ENCODE results near the gene ANKLE1.

ANKLE1 gene

GRCh38 chr19:17309965-17310461 lies 28.3 kb downstream of the ANKLE1 start:
- TF ChIP-seq POLR2A (IDR thresholded peaks at IDR 0.05; ENCODE audit: low read depth, low read length) = no peak
- TF ChIP-seq SPI1 (IDR thresholded peaks at IDR 0.05; ENCODE audit: low read depth, low read length) = no peak
- TF ChIP-seq POLR2AphosphoS5 (IDR thresholded peaks at IDR 0.05; ENCODE audit: low read depth, low read length) = no peak
- no peak for TF ChIP-seq POU2F2 (IDR thresholded peaks at IDR 0.05; ENCODE audit: low read depth, low read length)
- TF ChIP-seq TAF1 (IDR thresholded peaks at IDR 0.05; ENCODE audit: low read depth, low read length) = no peak
- no peak for TF ChIP-seq PAX5 (IDR thresholded peaks at IDR 0.05; ENCODE audit: insufficient read depth, low read length, severe bottlenecking)
- FAIRE-seq (peak; percentile 51), DNase-seq (ENCODE audit: insufficient read length, low spot score) (no peak)

GRCh38 chr19:17311455-17312188 lies 29.9 kb downstream of the ANKLE1 start:
- TF ChIP-seq POLR2AphosphoS5 (IDR thresholded peaks at IDR 0.05; ENCODE audit: low read depth, low read length) (no peak), POU2F2 (IDR thresholded peaks at IDR 0.05; ENCODE audit: low read depth, low read length) (no peak), TAF1 (IDR thresholded peaks at IDR 0.05; ENCODE audit: low read depth, low read length) (no peak), SPI1 (IDR thresholded peaks at IDR 0.05; ENCODE audit: low read depth, low read length) (peak; percentile 32), POLR2A (IDR thresholded peaks at IDR 0.05; ENCODE audit: low read depth, low read length) (no peak), PAX5 (IDR thresholded peaks at IDR 0.05; ENCODE audit: insufficient read depth, low read length, severe bottlenecking) (no peak)
- FAIRE-seq = no peak
- no peak for DNase-seq (ENCODE audit: insufficient read length, low spot score)

GRCh38 chr19:17312189-17313113 lies 30.8 kb downstream of the ANKLE1 start:
- no peak for TF ChIP-seq POU2F2 (IDR thresholded peaks at IDR 0.05; ENCODE audit: low read depth, low read length)
- no peak for TF ChIP-seq POLR2A (IDR thresholded peaks at IDR 0.05; ENCODE audit: low read depth, low read length)
- TF ChIP-seq TAF1 (IDR thresholded peaks at IDR 0.05; ENCODE audit: low read depth, low read length) = no peak
- no peak for TF ChIP-seq PAX5 (IDR thresholded peaks at IDR 0.05; ENCODE audit: insufficient read depth, low read length, severe bottlenecking)
- no peak for TF ChIP-seq POLR2AphosphoS5 (IDR thresholded peaks at IDR 0.05; ENCODE audit: low read depth, low read length)
- TF ChIP-seq SPI1 (IDR thresholded peaks at IDR 0.05; ENCODE audit: low read depth, low read length) = no peak
- FAIRE-seq = no peak
- no peak for DNase-seq (ENCODE audit: insufficient read length, low spot score)

GRCh38 chr19:17314007-17314593 lies 32.4 kb downstream of the ANKLE1 start:
- DNase-seq (ENCODE audit: insufficient read length, low spot score) (no peak), FAIRE-seq (no peak)
- TF ChIP-seq TAF1 (IDR thresholded peaks at IDR 0.05; ENCODE audit: low read depth, low read length) = no peak
- TF ChIP-seq PAX5 (IDR thresholded peaks at IDR 0.05; ENCODE audit: insufficient read depth, low read length, severe bottlenecking) = no peak
- TF ChIP-seq POU2F2 (IDR thresholded peaks at IDR 0.05; ENCODE audit: low read depth, low read length) = no peak
- TF ChIP-seq SPI1 (IDR thresholded peaks at IDR 0.05; ENCODE audit: low read depth, low read length) = no peak
- no peak for TF ChIP-seq POLR2A (IDR thresholded peaks at IDR 0.05; ENCODE audit: low read depth, low read length)
- TF ChIP-seq POLR2AphosphoS5 (IDR thresholded peaks at IDR 0.05; ENCODE audit: low read depth, low read length) = no peak

GRCh38 chr19:17318966-17319365 lies 37.3 kb downstream of the ANKLE1 start:
- no peak for FAIRE-seq
- no peak for TF ChIP-seq SPI1 (IDR thresholded peaks at IDR 0.05; ENCODE audit: low read depth, low read length)
- no peak for TF ChIP-seq POLR2AphosphoS5 (IDR thresholded peaks at IDR 0.05; ENCODE audit: low read depth, low read length)
- TF ChIP-seq TAF1 (IDR thresholded peaks at IDR 0.05; ENCODE audit: low read depth, low read length) = no peak
- DNase-seq (ENCODE audit: insufficient read length, low spot score) = no peak

- TF ChIP-seq POLR2AphosphoS5 (IDR thresholded peaks at IDR 0.05; ENCODE audit: low read depth, low read length) (no peak), PAX5 (IDR thresholded peaks at IDR 0.05; ENCODE audit: insufficient read depth, low read length, severe bottlenecking) (no peak), TAF1 (IDR thresholded peaks at IDR 0.05; ENCODE audit: low read depth, low read length) (no peak), SPI1 (IDR thresholded peaks at IDR 0.05; ENCODE audit: low read depth, low read length) (no peak), POU2F2 (IDR thresholded peaks at IDR 0.05; ENCODE audit: low read depth, low read length) (no peak), POLR2A (IDR thresholded peaks at IDR 0.05; ENCODE audit: low read depth, low read length) (no peak)
- DNase-seq (ENCODE audit: insufficient read length, low spot score) (no peak), FAIRE-seq (no peak)
These were observed 38.0 kb downstream of the ANKLE1 start for GRCh38 chr19:17319473-17320238.

- no peak for DNase-seq (ENCODE audit: insufficient read length, low spot score)
- TF ChIP-seq POLR2AphosphoS5 (IDR thresholded peaks at IDR 0.05; ENCODE audit: low read depth, low read length) (no peak), POLR2A (IDR thresholded peaks at IDR 0.05; ENCODE audit: low read depth, low read length) (no peak)
- FAIRE-seq = no peak
These were observed 38.7 kb downstream of the ANKLE1 start for GRCh38 chr19:17320435-17320834.

GRCh38 chr19:17321655-17322489 lies 40.2 kb downstream of the ANKLE1 start:
- TF ChIP-seq POLR2A (IDR thresholded peaks at IDR 0.05; ENCODE audit: low read depth, low read length) = peak; percentile 47
- TF ChIP-seq SPI1 (IDR thresholded peaks at IDR 0.05; ENCODE audit: low read depth, low read length) = no peak
- DNase-seq (ENCODE audit: insufficient read length, low spot score) (no peak), FAIRE-seq (no peak)
